ENCODE data around the gene GYPA. TPM values are rescaled to one million over a fixed set of nuclear protein-coding genes. Genes with fewer than 3 reads are reported as not detected.

Gene GYPA
- total and polyA plus RNA-seq, 2 of the 4 experiments (the other 2 are of a cell fraction), result not detected

DNA sequence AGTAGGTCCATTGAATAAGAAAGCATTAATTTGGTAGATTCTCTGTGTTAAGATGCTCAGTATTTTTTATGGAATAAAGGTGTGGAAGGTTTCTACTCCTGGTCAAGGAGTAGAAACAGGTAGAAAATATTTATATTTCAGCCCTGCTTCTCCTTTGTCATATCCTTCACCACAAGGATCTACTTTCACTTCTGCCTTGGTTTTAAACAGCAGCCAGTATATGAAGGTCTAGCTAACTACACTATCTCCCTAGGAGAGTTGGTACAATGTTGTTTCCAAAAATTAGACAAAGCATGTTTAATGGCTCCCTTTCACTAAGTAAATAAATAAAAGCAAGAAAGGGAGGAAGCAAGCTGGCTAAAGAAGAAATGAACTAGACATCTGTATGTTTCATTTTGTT, 44.6 kb upstream of the GYPA start:
- Histone ChIP-seq H3K4me1 (ENCODE audit: control insufficient read depth, insufficient read depth, low read length) (no peaks in the 10 kb centered on the region), H4K8ac (ENCODE audit: low read depth in 2 of 2, low read length in 2 of 2) (no peak overlapping the region), H2AFZ (replicated peaks; ENCODE audit: low read length, poor library complexity) (no peak overlapping the region), H3K36me3 (ENCODE audit: control insufficient read depth, insufficient read depth, low read length) (no peaks in the 10 kb centered on the region), H3K23ac (ENCODE audit: low read depth, low read length) (no peak overlapping the region), H3K4me3 (ENCODE audit: insufficient read depth, low read depth, low read length) (no peak overlapping the region), H4K20me1 (ENCODE audit: insufficient read depth, low read length) (no peaks in the 10 kb centered on the region), H2AK5ac (ENCODE audit: low read depth, low read length) (no peak overlapping the region), H3K14ac (replicated peaks; ENCODE audit: low read depth, low read length) (no peak overlapping the region), H3K79me1 (ENCODE audit: low read depth in 1 of 2, low read length in 2 of 2) (no peaks in the 10 kb centered on the region), H2AK9ac (replicated peaks; ENCODE audit: low read depth, low read length, poor library complexity) (no peak overlapping the region), H4K91ac (ENCODE audit: insufficient read depth, low read depth, low read length) (no peak overlapping the region), H3K27me3 (ENCODE audit: control insufficient read depth, insufficient read depth, low read length) (no peaks in the 10 kb centered on the region), H3K18ac (ENCODE audit: low read depth, low read length) (no peak overlapping the region), H4K5ac (ENCODE audit: low read depth, low read length) (no peak overlapping the region), H3K9me1 (ENCODE audit: insufficient read depth, low read length) (no peaks in the 10 kb centered on the region), H2BK5ac (ENCODE audit: low read depth, low read length, poor library complexity, severe bottlenecking) (no peak overlapping the region), H3K4me2 (ENCODE audit: low read depth, low read length) (no peak overlapping the region), H3K56ac (ENCODE audit: extremely low read depth, insufficient read depth, low read length) (no peak overlapping the region), H3K4ac (ENCODE audit: low read depth, low read length) (no peak overlapping the region), H2BK15ac (ENCODE audit: low read depth, low read length) (no peak overlapping the region), H3K9ac (ENCODE audit: low read depth, low read length) (no peak overlapping the region), H2BK20ac (ENCODE audit: low read depth, low read length) (no peak overlapping the region), H2BK120ac (ENCODE audit: low read depth, low read length) (no peak overlapping the region), H3K9me3 (ENCODE audit: control insufficient read depth, insufficient read depth, low read length) (no peaks in the 10 kb centered on the region), H3K27ac (ENCODE audit: insufficient read depth, low read length) (no peak overlapping the region)
- ATAC-seq (ENCODE audit: low read depth) (no peak), DNase-seq (no peak)
- no TSS peak for BruUV-seq (replicated peaks)
- intact Hi-C loops (cut with micrococcal nuclease) (no loop called here), dilution Hi-C loops (cut with HindIII; ENCODE audit: low sequenced_read_pairs, unreplicated experiment) (no loop called here), in situ Hi-C loops (cut with MboI; ENCODE audit: low sequenced_read_pairs) (loop anchor here (25.0 kb wide), 2 partner anchors 577 to 1402 kb away; no protein-coding TSS in a partner anchor)
- TF ChIP-seq RCOR1 (IDR thresholded peaks at IDR 0.05; ENCODE audit: insufficient replicate concordance, low read length) (no peak), RFX5 (IDR thresholded peaks at IDR 0.05; ENCODE audit: low read depth, low read length) (no peak), POLR2A (IDR thresholded peaks at IDR 0.05; ENCODE audit: low read depth, low read length) (no peak), RAD21 (IDR thresholded peaks at IDR 0.05; ENCODE audit: low read length) (no peak), CHD1 (IDR thresholded peaks at IDR 0.05; ENCODE audit: low read depth, low read length) (no peak), MAFK (IDR thresholded peaks at IDR 0.05; ENCODE audit: low read depth, low read length) (no peak), BHLHE40 (IDR thresholded peaks at IDR 0.05; ENCODE audit: low read depth, low read length) (no peak), NFE2L2 (IDR thresholded peaks at IDR 0.05; ENCODE audit: low read depth, low read length) (no peak), SMC3 (IDR thresholded peaks at IDR 0.05; ENCODE audit: low read depth, low read length) (no peak), MXI1 (IDR thresholded peaks at IDR 0.05; ENCODE audit: borderline replicate concordance, low read depth, low read length) (no peak), CEBPB (IDR thresholded peaks at IDR 0.05; ENCODE audit: low read depth, low read length) (no peak), MAZ (IDR thresholded peaks at IDR 0.05; ENCODE audit: borderline replicate concordance, low read depth, low read length) (no peak), FOS (IDR thresholded peaks at IDR 0.05; ENCODE audit: low read depth, low read length) (no peak)
- TF ChIP-seq, protein P1, sequence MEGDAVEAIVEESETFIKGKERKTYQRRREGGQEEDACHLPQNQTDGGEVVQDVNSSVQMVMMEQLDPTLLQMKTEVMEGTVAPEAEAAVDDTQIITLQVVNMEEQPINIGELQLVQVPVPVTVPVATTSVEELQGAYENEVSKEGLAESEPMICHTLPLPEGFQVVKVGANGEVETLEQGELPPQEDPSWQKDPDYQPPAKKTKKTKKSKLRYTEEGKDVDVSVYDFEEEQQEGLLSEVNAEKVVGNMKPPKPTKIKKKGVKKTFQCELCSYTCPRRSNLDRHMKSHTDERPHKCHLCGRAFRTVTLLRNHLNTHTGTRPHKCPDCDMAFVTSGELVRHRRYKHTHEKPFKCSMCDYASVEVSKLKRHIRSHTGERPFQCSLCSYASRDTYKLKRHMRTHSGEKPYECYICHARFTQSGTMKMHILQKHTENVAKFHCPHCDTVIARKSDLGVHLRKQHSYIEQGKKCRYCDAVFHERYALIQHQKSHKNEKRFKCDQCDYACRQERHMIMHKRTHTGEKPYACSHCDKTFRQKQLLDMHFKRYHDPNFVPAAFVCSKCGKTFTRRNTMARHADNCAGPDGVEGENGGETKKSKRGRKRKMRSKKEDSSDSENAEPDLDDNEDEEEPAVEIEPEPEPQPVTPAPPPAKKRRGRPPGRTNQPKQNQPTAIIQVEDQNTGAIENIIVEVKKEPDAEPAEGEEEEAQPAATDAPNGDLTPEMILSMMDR (conservative IDR thresholded peaks at IDR 0.05; ENCODE audit: low read depth, low read length), result no peak
- TF ChIP-seq, protein P2, sequence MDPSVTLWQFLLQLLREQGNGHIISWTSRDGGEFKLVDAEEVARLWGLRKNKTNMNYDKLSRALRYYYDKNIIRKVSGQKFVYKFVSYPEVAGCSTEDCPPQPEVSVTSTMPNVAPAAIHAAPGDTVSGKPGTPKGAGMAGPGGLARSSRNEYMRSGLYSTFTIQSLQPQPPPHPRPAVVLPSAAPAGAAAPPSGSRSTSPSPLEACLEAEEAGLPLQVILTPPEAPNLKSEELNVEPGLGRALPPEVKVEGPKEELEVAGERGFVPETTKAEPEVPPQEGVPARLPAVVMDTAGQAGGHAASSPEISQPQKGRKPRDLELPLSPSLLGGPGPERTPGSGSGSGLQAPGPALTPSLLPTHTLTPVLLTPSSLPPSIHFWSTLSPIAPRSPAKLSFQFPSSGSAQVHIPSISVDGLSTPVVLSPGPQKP (IDR thresholded peaks at IDR 0.05; ENCODE audit: borderline replicate concordance, low read depth, low read length), result no peak
- TF ChIP-seq, protein P3, sequence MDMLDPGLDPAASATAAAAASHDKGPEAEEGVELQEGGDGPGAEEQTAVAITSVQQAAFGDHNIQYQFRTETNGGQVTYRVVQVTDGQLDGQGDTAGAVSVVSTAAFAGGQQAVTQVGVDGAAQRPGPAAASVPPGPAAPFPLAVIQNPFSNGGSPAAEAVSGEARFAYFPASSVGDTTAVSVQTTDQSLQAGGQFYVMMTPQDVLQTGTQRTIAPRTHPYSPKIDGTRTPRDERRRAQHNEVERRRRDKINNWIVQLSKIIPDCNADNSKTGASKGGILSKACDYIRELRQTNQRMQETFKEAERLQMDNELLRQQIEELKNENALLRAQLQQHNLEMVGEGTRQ (IDR thresholded peaks at IDR 0.05; ENCODE audit: low read depth, low read length), result no peak
- ChIA-PET CTCF (interaction anchor here (0.6 kb wide), 1 partner anchor 10 kb away, joined by 3 read pairs; no protein-coding TSS in a partner anchor), POLR2A (ENCODE audit: unreplicated experiment) (no interaction called here)

All from IMR-90 (cell line).